ENCODE data around the gene NRG2.

DNA sequence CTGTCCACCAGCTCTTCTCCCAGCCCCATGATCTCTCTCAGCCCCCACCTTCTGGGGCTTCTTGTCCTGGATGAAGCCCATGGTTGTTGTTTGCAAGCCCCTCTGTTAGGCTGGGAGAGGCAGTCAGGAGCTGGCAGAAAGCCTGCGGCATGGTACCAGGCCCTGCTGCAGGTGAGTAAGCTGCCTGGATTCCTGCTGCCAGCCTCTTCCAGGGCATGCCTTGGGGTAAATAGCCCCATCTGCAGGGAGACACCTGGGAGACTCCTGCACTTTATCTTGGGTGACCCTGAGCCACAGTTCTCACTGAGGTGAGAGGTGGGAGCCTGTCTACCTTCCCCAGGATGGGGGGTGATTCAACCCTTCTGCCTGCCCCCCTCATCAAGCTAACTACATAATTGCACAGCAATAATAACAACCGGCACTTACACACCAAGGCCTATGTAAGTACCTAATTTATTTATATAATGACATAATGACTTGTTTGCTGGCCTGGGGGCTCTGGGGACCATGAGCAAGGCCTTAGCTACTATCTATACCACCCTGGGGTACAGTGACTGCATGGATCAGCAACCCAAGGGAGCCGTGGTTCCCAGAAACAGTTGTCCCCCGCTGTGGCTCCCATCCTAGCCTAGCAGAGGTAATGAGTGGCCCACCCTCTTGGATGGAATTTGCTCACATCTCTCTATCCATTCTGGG, 131.5 kb downstream of the NRG2 start:
- no peak for TF ChIP-seq YY1 (IDR thresholded peaks at IDR 0.05; ENCODE audit: low read depth, low read length)
- TF ChIP-seq RFX5 (IDR thresholded peaks at IDR 0.05; ENCODE audit: borderline replicate concordance, low read depth, low read length) = no peak
- TF ChIP-seq, protein P1, sequence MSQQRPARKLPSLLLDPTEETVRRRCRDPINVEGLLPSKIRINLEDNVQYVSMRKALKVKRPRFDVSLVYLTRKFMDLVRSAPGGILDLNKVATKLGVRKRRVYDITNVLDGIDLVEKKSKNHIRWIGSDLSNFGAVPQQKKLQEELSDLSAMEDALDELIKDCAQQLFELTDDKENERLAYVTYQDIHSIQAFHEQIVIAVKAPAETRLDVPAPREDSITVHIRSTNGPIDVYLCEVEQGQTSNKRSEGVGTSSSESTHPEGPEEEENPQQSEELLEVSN (IDR thresholded peaks at IDR 0.05) = no peak
- no peak for TF ChIP-seq BRCA1 (IDR thresholded peaks at IDR 0.05; ENCODE audit: low read depth, low read length)
- TF ChIP-seq HDAC2 (IDR thresholded peaks at IDR 0.05; ENCODE audit: borderline replicate concordance in 1 of 2, low read depth in 2 of 2, low read length in 2 of 2) = no peak
- TF ChIP-seq EZH2 (IDR thresholded peaks at IDR 0.05; ENCODE audit: low read depth, low read length, severe bottlenecking) = no peak
- TF ChIP-seq, protein P2, sequence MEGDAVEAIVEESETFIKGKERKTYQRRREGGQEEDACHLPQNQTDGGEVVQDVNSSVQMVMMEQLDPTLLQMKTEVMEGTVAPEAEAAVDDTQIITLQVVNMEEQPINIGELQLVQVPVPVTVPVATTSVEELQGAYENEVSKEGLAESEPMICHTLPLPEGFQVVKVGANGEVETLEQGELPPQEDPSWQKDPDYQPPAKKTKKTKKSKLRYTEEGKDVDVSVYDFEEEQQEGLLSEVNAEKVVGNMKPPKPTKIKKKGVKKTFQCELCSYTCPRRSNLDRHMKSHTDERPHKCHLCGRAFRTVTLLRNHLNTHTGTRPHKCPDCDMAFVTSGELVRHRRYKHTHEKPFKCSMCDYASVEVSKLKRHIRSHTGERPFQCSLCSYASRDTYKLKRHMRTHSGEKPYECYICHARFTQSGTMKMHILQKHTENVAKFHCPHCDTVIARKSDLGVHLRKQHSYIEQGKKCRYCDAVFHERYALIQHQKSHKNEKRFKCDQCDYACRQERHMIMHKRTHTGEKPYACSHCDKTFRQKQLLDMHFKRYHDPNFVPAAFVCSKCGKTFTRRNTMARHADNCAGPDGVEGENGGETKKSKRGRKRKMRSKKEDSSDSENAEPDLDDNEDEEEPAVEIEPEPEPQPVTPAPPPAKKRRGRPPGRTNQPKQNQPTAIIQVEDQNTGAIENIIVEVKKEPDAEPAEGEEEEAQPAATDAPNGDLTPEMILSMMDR (IDR thresholded peaks at IDR 0.05; ENCODE audit: control extremely low read depth in 1 of 3, insufficient read depth in 1 of 3, low read depth in 1 of 3, low read length in 3 of 3) = no peak
- no peak for TF ChIP-seq PHF8 (conservative IDR thresholded peaks at IDR 0.05; ENCODE audit: low read depth, low read length)
- TF ChIP-seq SIN3A (conservative IDR thresholded peaks at IDR 0.05 in 1 of 2, IDR thresholded peaks at IDR 0.05 in 1 of 2; ENCODE audit: low read depth in 1 of 2, low read length in 2 of 2) = no peak
- TF ChIP-seq GABPA (IDR thresholded peaks at IDR 0.05; ENCODE audit: borderline replicate concordance, insufficient read depth, low read length) = no peak
- TF ChIP-seq TAF1 (IDR thresholded peaks at IDR 0.05; ENCODE audit: low read depth, low read length) = no peak

Data from H1 (cell line).